Left cardiac atrium (tissue), 4 donors: Measurements from ENCODE around the gene TTC17. TPM values are rescaled to one million over a fixed set of nuclear protein-coding genes. Genes with fewer than 3 reads are reported as not detected.
A peak's percentile ranks its signal among the peaks of the same experiment; 100 is the strongest.
"Not testable (repeated sequence)": the region's sequence is repeated elsewhere in the genome, so short reads cannot be mapped to it uniquely, and the experiment has no call there.

Experiments used
- ATAC-seq, 2 donors: fragments of 200-7000 bp; cut with Tn5 transposase; one replicate each; pipeline ENCODE4 v1.9.1; 2020; ENCODE audit warnings: mild to moderate bottlenecking in 2 of 2, moderate library complexity in 2 of 2
- DNase-seq: peaks from one replicate; pipeline ENCODE4 v3.0.0-alpha.2; 2020
- intact Hi-C, 2 donors: fragments of 100-400 bp; cut with DNase I; formaldehyde crosslinking; loops; one replicate each; pipeline versions ENCODE4 v1.14.1 to v1.15.1; 2022 to 2023
- total RNA-seq, 2 donors: library from RNA; stranded (reverse); fragmentation: NEBNext Ultra II Directional; extraction: Animal tissue kit (Norgen Biotek cat#: 25700); gene quantifications; one replicate each; pipeline ENCODE4 v1.2.1, GENCODE V29; 2021
- donor health status: DM: no; HTN: yes; CAD: no.
- donor health status: DM: no; HTN: yes; CAD: no; lungs with severe emphysema.
- donor health status: DM: yes; HTN: yes; CAD: no.
- donor health status: Dilated cardiomyopathy.

Gene TTC17
- total RNA-seq, 2 donors from 2014 or later, result 34.1 to 40.2 TPM

- intact Hi-C loops, result no loop called here
- DNase-seq (no peak), ATAC-seq (no peak)
Observed at GRCh38 chr11:43377389-43377788, 18.7 kb downstream of the TTC17 start.

DNA sequence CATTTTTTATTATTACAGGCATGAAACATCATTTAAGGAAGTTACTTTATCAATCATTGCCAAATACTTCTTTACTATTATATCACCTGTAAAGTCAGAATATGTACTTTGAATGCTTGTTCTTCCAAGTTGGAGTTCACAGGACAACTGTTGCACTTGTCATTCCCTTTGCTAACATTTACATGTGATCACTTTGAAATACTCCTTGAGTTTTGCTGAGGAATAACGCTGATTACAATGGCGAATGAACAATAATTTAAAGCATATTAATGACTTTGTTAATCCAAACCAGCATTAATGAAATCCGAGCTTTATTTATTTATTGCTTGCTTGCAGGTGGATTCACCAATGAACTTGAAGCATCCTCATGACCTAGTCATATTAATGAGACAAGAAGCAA is 20.2 kb downstream of the TTC17 start:
- no peak for DNase-seq
- intact Hi-C loops, result no loop called here
- ATAC-seq, result no peak

DNA sequence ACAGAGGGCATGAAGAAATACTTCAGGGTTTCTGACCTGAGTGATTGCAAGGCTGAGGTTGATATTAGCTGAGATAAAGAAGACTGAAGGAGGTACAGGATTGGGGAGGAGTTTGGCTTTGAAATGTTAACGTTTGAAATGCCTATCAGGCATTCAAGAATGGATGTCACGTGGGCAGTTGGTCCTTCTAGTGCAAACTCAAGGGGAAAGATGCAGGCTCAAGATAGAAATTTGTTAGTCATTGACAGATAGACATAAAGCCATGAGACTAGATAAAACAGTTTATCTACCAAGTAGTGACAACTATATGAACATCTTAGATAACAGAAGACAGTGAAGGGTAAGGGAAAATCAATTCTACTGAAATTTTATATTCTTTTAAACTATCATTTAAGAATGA is 23.1 kb downstream of the TTC17 start:
- intact Hi-C loops, result no loop called here
- DNase-seq (no peak), ATAC-seq (no peak)

DNA sequence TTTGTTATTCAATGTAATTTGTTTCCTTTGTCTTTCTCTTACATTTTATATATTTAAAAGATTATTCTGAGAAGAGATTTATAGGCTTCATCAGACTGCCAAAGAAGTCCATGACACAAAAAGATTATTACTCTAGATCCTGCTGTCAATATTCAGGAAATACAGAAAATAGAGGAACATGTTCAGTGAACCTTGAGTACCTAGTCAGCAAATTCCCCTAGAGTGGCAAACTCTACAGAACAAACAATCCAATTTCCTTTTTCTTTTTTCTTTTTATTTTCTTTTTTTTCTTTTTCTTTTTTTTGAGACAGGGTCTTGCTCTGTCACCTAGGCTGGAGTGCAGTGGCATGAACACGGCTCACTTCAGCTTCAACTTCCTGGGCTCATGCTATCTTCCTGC is 23.9 kb downstream of the TTC17 start:
- intact Hi-C loops, result no loop called here
- DNase-seq (no peak), ATAC-seq (no peak)

GRCh38 chr11:43384393-43384792 is 25.7 kb downstream of the TTC17 start:
- no peak for ATAC-seq
- intact Hi-C loops, result no loop called here
- DNase-seq, result no peak

- intact Hi-C loops, result no loop called here
- DNase-seq (no peak), ATAC-seq (no peak)
Observed at GRCh38 chr11:43392713-43393112, 34.0 kb downstream of the TTC17 start.

DNA sequence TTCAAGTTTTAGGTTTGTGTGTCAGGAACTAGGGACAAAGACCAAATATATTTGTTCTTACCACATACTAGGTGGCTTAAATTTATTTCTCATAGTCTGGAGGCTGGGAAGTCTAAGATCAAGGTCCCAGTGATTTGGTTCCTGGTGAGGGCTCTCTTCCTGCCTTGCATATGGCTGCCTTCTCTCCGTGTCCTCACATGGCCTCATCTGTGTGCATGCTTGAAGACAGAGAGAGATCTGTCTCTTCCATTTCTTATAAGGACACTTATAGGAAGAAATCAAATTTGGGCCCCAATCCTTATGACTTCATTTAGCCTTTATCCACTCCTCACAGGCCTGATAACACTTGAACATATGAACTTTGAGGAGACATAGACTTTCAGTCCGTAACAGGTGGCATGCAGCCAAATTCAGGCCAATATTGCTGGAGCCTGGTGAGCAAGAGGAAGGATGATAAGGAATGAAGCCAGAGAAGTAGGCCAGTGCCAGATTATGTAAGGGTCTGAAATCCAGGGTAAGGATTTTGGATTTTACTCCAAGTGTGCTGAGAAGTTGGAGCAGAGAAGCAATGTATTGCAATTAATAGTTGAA is 35.1 kb downstream of the TTC17 start:
- DNase-seq (peak; percentile 73), ATAC-seq (peak; percentile 84 to 87)
- intact Hi-C loops, result no loop called here

GRCh38 chr11:43396617-43397016 is 37.9 kb downstream of the TTC17 start:
- ATAC-seq, result no peak
- DNase-seq, result no peak
- intact Hi-C loops, result no loop called here

- DNase-seq (no peak), ATAC-seq (no peak)
- intact Hi-C loops, result no loop called here
Observed at GRCh38 chr11:43397251-43397650, 38.5 kb downstream of the TTC17 start.

DNA sequence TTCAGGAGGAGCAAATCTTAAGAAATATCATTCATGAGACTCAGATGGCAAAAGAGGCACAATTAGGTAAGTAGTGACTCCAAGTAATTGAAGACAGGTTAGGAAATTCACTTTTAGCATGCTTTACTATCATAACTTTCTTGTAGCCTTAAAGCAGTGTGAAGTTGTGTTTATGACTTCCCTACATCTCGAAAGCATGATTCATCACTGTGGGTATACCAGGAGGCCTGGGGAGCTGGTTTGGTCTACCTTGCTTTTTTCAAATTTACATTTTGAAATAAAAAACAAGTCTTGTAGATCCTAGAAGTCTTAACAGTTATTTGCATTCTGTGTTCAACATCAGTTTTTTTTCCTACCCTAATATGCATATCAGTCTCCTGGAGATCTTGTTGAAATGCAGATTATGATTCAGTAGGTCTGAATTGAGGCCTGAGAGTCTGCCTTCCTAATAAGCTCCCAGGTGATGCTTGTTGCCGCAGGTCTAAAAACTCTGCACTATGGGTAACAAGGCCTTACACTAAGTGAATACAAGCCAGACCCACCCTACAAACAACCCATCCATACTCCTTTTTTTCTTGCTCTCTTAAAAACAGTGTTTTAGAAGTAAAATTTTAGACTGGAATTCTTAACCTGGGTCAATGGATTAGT is 41.4 kb downstream of the TTC17 start:
- DNase-seq (no peak), ATAC-seq (no peak)
- intact Hi-C loops, result no loop called here

GRCh38 chr11:43401252-43401651 is 42.5 kb downstream of the TTC17 start:
- ATAC-seq (no peak), DNase-seq (no peak)
- intact Hi-C loops, result no loop called here

DNA sequence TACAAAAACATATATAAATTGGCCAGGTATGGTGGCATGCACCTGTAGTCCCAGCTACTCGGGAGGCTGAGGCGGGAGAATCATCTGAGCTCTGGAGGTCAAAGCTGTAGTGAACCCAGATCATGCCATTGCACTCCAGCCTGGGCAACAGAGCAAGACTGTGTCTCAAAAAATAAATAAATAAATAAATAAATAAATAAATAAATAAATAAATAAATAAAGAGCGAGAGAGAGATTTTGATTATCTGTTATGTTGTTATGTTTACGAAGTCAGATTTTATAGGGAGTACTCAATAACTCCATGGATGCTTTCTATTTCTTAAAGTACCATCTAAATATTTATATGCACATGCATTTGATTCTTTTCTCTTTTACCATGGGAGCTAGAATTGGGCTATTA is 43.1 kb downstream of the TTC17 start:
- intact Hi-C loops, ATAC-seq, DNase-seq: not testable (repeated sequence)

GRCh38 chr11:43403357-43404231 is 44.9 kb downstream of the TTC17 start:
- no peak for ATAC-seq
- intact Hi-C loops, result no loop called here
- no peak for DNase-seq

DNA sequence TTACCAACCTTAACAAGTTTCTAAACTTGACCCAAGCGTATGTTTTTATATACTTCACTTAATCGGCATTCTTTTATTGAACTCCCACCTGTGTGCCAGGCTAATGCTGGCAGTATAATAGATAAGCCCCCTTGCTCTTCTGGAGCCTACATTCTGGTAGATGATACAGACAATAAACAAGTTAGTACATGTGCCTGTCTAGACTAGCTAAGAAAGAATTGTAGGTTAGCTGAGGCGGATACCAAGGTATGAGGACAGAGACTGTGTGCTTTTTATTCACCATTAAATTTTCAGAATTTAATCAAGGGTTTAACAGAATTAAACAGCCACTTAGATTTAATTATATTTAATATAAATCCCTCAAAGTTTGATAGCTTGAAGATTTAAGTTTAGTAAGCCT is 45.7 kb downstream of the TTC17 start:
- intact Hi-C loops, result no loop called here
- DNase-seq, result no peak
- ATAC-seq, result no peak

DNA sequence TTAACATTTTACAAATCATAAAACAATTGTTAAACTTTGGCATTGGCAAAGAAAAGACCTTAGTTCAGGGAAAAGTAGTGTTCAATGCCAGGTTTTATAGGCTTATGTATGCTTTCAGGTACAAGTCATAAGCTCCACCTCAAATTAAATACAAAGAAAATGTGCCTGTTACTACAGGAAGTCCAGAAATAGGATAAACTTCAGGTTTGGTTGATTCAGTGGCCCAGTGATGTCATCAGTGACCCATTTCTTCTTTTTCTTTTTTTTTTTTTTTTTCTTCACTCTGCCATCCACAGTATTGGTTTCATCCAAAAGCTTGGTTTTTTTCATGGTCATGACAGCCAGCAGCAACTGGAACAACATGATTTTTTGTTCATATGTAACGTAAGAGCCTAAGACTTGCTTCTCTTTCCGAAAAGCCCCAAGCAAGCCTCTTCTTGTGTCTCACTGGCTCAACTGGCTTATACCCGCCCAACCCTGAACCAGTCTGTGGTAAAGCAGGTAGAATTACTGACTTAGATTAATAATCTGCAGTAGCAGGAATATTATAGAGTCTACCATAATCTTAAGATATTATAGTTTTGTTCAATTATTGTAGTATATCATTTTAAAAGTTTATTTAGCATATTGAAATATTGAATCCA is 46.2 kb downstream of the TTC17 start:
- no peak for ATAC-seq
- DNase-seq, result no peak
- intact Hi-C loops, result no loop called here

- ATAC-seq (no peak), DNase-seq (no peak)
- intact Hi-C loops, result no loop called here
Observed at GRCh38 chr11:43408277-43408676, 49.6 kb downstream of the TTC17 start.

DNA sequence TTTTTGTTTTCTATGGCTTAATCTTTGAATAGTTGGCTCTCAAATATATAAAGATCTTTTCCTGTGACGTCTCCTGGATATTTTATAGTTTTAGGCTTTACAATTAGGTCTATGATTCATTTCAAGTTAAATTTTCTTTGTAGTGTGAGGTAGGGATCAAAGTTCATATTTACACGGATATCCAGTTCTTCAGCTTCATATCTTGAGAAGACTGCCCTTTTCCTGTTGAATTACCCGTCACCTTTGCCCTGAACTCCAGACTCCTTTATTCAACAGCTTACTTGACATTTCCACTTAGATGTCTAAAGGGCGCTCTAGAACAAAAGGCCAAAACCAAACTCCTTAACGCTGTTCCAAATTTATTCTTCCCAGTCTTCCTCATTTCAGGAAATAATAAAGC is 51.7 kb downstream of the TTC17 start:
- DNase-seq (no peak), ATAC-seq (peak in 1 of 2 donors; percentile 36)
- intact Hi-C loops, result no loop called here

DNA sequence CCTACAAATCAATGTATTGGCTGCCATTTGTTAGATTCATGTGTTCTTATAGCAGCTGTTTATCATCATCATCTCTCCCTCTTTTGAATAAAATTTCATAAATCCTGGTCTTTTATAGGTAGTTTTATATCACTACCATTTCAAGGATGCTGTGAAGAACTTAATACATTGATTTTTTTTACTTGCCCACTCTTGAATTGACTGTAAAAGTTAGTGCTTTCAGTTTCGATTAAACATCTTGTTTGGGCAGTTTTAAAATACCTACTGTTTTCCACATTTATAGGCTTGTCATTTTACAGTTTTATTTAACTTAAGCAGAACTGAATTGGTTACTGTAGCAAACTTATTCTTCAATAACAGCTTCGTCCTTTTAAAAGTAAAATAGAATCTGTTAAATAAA is 59.5 kb downstream of the TTC17 start:
- no peak for DNase-seq
- intact Hi-C loops, result no loop called here

GRCh38 chr11:43419460-43419859 is 60.7 kb downstream of the TTC17 start:
- intact Hi-C loops, result no loop called here
- ATAC-seq, result peak in 1 of 2 donors; percentile 33

More for the DNA sequence above, 59.5 kb downstream of the TTC17 start:
- ATAC-seq, result no peak

DNA sequence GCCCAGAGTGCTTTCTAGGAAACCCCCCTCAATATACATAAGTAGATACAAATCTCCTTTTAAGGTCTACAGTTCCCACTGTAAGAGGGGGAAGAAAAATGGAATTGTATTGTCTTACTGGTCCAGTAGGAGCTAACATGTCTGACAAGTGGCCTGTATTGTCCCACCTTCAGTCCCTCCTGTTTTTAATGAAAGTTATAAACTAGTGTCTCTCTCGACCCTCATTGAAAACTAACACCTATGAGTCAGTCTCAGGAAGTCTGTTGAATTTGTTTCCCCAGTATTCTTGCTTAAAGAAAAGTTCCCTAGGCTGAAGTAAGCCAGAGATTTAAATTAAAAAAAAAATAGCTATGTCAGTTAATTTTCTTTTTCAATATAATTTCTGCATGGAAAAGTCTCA is 69.3 kb downstream of the TTC17 start:
- intact Hi-C loops, result no loop called here
- DNase-seq, result no peak
- ATAC-seq, result no peak

More at GRCh38 chr11:43419460-43419859, 60.7 kb downstream of the TTC17 start:
- DNase-seq, result no peak
